SU-DHL-6 (cell line): ENCODE results near the gene GJA3.

Experiments
- EZH2phosphoT487 ChIP-seq: fragments of 200-600 bp; sonication (generic), shearing (Covaris generic); conservative IDR thresholded peaks from 2 replicates; pipeline ENCODE4 v1.6.1; 2018; ENCODE audit warnings: mild to moderate bottlenecking, antibody characterized with exemption, low read length, moderate library complexity, mixed read lengths
- TF ChIP-seq, protein P1 (sequence below): fragments of 200-600 bp; sonication (generic); IDR thresholded peaks from one replicate; pipeline ENCODE4 v1.5.1; 2017; ENCODE audit warnings: antibody characterized with exemption, mild to moderate bottlenecking, low read length, moderate library complexity; ENCODE audit not compliant: insufficient read depth, poor library complexity, severe bottlenecking

DNA sequence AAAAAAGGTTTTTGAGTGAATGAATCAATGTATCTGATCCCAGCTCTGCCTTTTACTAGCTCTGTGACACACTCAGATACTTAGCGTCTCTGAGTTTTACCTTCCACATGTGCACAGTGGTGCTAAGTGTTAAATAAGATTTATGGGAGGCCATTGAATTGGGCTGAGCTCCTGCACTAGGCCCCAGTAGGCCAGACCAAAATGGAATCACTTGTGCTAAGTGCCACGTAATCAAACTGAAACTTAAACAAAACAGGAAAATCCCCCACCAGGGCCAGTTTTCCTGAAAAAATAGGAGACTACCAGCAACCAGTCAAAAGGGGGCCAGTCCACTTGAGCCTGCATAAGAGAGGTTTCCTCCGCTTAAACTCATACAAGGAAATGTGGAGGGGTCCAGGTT, 40.9 kb downstream of the GJA3 start:
- TF ChIP-seq, protein P1, sequence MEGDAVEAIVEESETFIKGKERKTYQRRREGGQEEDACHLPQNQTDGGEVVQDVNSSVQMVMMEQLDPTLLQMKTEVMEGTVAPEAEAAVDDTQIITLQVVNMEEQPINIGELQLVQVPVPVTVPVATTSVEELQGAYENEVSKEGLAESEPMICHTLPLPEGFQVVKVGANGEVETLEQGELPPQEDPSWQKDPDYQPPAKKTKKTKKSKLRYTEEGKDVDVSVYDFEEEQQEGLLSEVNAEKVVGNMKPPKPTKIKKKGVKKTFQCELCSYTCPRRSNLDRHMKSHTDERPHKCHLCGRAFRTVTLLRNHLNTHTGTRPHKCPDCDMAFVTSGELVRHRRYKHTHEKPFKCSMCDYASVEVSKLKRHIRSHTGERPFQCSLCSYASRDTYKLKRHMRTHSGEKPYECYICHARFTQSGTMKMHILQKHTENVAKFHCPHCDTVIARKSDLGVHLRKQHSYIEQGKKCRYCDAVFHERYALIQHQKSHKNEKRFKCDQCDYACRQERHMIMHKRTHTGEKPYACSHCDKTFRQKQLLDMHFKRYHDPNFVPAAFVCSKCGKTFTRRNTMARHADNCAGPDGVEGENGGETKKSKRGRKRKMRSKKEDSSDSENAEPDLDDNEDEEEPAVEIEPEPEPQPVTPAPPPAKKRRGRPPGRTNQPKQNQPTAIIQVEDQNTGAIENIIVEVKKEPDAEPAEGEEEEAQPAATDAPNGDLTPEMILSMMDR = no peak
- TF ChIP-seq EZH2phosphoT487 = no peak
